IMR-90 (cell line): ENCODE measurements around the gene TCHP. TPM values are rescaled to one million over a fixed set of nuclear protein-coding genes. Genes with fewer than 3 reads are reported as not detected.

Experiments
- ATAC-seq: fragments of 200-7000 bp; cut with Tn5 transposase; 2 replicates; pipeline ENCODE4 v1.9.1; 2020; ENCODE audit warnings: low read depth, mild to moderate bottlenecking, moderate library complexity
- BruUV-seq: library from RNA; stranded (reverse); fragments of 400-500 nt; replicated peaks from 2 replicates; lab custom pipeline; 2021; lab: Mats Ljungman, UMichigan
- CTCF ChIA-PET: fragments of 300-600 bp; formaldehyde crosslinking; extraction: SDS; loops from one replicate; lab custom pipeline; 2021; ENCODE audit warnings: antibody characterized with exemption; lab: Yijun Ruan, JAX
- POLR2A ChIA-PET: fragments of 300-600 bp; sonication (Branson Sonifier 250); formaldehyde crosslinking; loops from one replicate; lab custom pipeline; 2022; ENCODE audit warnings: antibody characterized with exemption; ENCODE audit not compliant: unreplicated experiment; lab: Charles Lee
- DNase-seq: peaks from one replicate; pipeline ENCODE4 v3.0.0; 2013
- H2AFZ ChIP-seq: replicated peaks from 2 replicates; pipeline ENCODE3; 2013; ENCODE audit warnings: low read length, mild to moderate bottlenecking; ENCODE audit not compliant: poor library complexity
- H2AK5ac ChIP-seq: 2 replicates; pipeline ENCODE4 v1.6.1; 2013; ENCODE audit warnings: low read depth, low read length, inconsistent platforms
- H2AK9ac ChIP-seq: replicated peaks from 2 replicates; pipeline ENCODE3; 2013; ENCODE audit warnings: mild to moderate bottlenecking, low read depth, low read length, moderate library complexity; ENCODE audit not compliant: poor library complexity
- H2BK120ac ChIP-seq: 2 replicates; pipeline ENCODE4 v1.6.1; 2013; ENCODE audit warnings: low read depth, low read length, inconsistent platforms
- H2BK15ac ChIP-seq: 3 replicates; pipeline ENCODE4 v1.6.1; 2013; ENCODE audit warnings: low read depth, low read length, inconsistent platforms
- H2BK20ac ChIP-seq: 2 replicates; pipeline ENCODE4 v1.6.1; 2013; ENCODE audit warnings: low read depth, mild to moderate bottlenecking, inconsistent platforms, low read length, moderate library complexity
- H2BK5ac ChIP-seq: 2 replicates; pipeline ENCODE4 v1.6.1; 2013; ENCODE audit warnings: mild to moderate bottlenecking, low read depth, low read length, inconsistent platforms; ENCODE audit not compliant: poor library complexity, severe bottlenecking
- H3K14ac ChIP-seq: replicated peaks from 2 replicates; pipeline ENCODE4 v1.6.1; 2013; ENCODE audit warnings: low read depth, low read length, inconsistent platforms
- H3K18ac ChIP-seq: 2 replicates; pipeline ENCODE4 v1.6.1; 2013; ENCODE audit warnings: low read depth, low read length, control low read depth
- H3K23ac ChIP-seq: 2 replicates; pipeline ENCODE4 v1.6.1; 2013; ENCODE audit warnings: low read depth, low read length, inconsistent platforms
- H3K27ac ChIP-seq: 2 replicates; pipeline ENCODE4 v1.5.1; 2013; ENCODE audit warnings: mild to moderate bottlenecking, control low read depth, low read length; ENCODE audit not compliant: insufficient read depth
- H3K27me3 ChIP-seq: 2 replicates; pipeline ENCODE4 v1.6.1; 2013; ENCODE audit warnings: low read length; ENCODE audit not compliant: control insufficient read depth, insufficient read depth
- H3K36me3 ChIP-seq: 2 replicates; pipeline ENCODE4 v1.6.1; 2013; ENCODE audit warnings: low read length, mixed read lengths; ENCODE audit not compliant: control insufficient read depth, insufficient read depth
- H3K4ac ChIP-seq: 2 replicates; pipeline ENCODE4 v1.6.1; 2013; ENCODE audit warnings: low read depth, low read length, inconsistent platforms
- H3K4me1 ChIP-seq: 2 replicates; pipeline ENCODE4 v1.6.1; 2013; ENCODE audit warnings: low read length, mixed read lengths; ENCODE audit not compliant: control insufficient read depth, insufficient read depth
- H3K4me2 ChIP-seq: 2 replicates; pipeline ENCODE4 v1.6.1; 2013; ENCODE audit warnings: low read depth, mild to moderate bottlenecking, control low read depth, low read length, moderate library complexity
- H3K4me3 ChIP-seq: 2 replicates; pipeline ENCODE4 v1.5.1; 2013; ENCODE audit warnings: low read depth, mild to moderate bottlenecking, control low read depth, low read length, moderate library complexity; ENCODE audit not compliant: insufficient read depth
- H3K56ac ChIP-seq: 2 replicates; pipeline ENCODE4 v1.6.1; 2013; ENCODE audit warnings: low read length, inconsistent platforms; ENCODE audit not compliant: insufficient read depth; ENCODE audit errors: extremely low read depth
- H3K79me1 ChIP-seq, 2 experiments: 2 replicates each; pipeline ENCODE4 v1.6.1; 2013; ENCODE audit warnings: low read length in 2 of 2, inconsistent platforms in 1 of 2, low read depth in 1 of 2
- H3K9ac ChIP-seq: 2 replicates; pipeline ENCODE4 v1.6.1; 2013; ENCODE audit warnings: low read depth, low read length, control low read depth
- H3K9me1 ChIP-seq: 2 replicates; pipeline ENCODE4 v1.6.1; 2013; ENCODE audit warnings: low read length, inconsistent platforms; ENCODE audit not compliant: insufficient read depth
- H3K9me3 ChIP-seq: 2 replicates; pipeline ENCODE4 v1.6.1; 2013; ENCODE audit warnings: low read length; ENCODE audit not compliant: control insufficient read depth, insufficient read depth
- H4K20me1 ChIP-seq: 2 replicates; pipeline ENCODE4 v1.6.1; 2013; ENCODE audit warnings: low read length, inconsistent platforms; ENCODE audit not compliant: insufficient read depth
- H4K5ac ChIP-seq: 2 replicates; pipeline ENCODE4 v1.6.1; 2013; ENCODE audit warnings: mild to moderate bottlenecking, low read depth, low read length, control low read depth
- H4K8ac ChIP-seq, 2 experiments: 2 replicates each; pipeline ENCODE4 v1.6.1; 2013; ENCODE audit warnings: low read depth in 2 of 2, low read length in 2 of 2, control low read depth in 1 of 2, inconsistent platforms in 1 of 2
- H4K91ac ChIP-seq: 2 replicates; pipeline ENCODE4 v1.6.1; 2013; ENCODE audit warnings: low read depth, low read length, inconsistent platforms; ENCODE audit not compliant: insufficient read depth
- BHLHE40 ChIP-seq: fragments of 150-350 bp; IDR thresholded peaks from 2 replicates; pipeline ENCODE4 v1.6.1; 2016; ENCODE audit warnings: mild to moderate bottlenecking, low read depth, low read length
- CEBPB ChIP-seq: IDR thresholded peaks from 2 replicates; pipeline ENCODE4 v1.6.1; 2012; ENCODE audit warnings: low read depth, low read length, improper control_type of control experiment
- CHD1 ChIP-seq: IDR thresholded peaks from 2 replicates; pipeline ENCODE4 v1.6.1; 2012; ENCODE audit warnings: low read depth, low read length, improper control_type of control experiment
- CTCF ChIP-seq: conservative IDR thresholded peaks from 2 replicates; pipeline ENCODE4 v1.5.1; 2012; ENCODE audit warnings: mild to moderate bottlenecking, low read depth, low read length, improper control_type of control experiment
- ELK1 ChIP-seq: fragments of 150-350 bp; IDR thresholded peaks from 2 replicates; pipeline ENCODE4 v1.6.1; 2016; ENCODE audit warnings: low read depth, mild to moderate bottlenecking, low read length, moderate library complexity, borderline replicate concordance
- FOS ChIP-seq: fragments of 150-350 bp; IDR thresholded peaks from 2 replicates; pipeline ENCODE4 v1.6.1; 2016; ENCODE audit warnings: low read depth, low read length
- MAFK ChIP-seq: IDR thresholded peaks from 2 replicates; pipeline ENCODE4 v1.6.1; 2012; ENCODE audit warnings: low read depth, low read length, improper control_type of control experiment
- MXI1 ChIP-seq: IDR thresholded peaks from 2 replicates; pipeline ENCODE4 v1.6.1; 2012; ENCODE audit warnings: low read depth, mild to moderate bottlenecking, low read length, moderate library complexity, borderline replicate concordance
- NFE2L2 ChIP-seq: fragments of 150-350 bp; IDR thresholded peaks from 2 replicates; pipeline ENCODE4 v1.6.1; 2016; ENCODE audit warnings: low read depth, mild to moderate bottlenecking, low read length
- POLR2A ChIP-seq: IDR thresholded peaks from 2 replicates; pipeline ENCODE4 v1.6.1; 2012; ENCODE audit warnings: mild to moderate bottlenecking, low read depth, low read length
- RAD21 ChIP-seq: IDR thresholded peaks from 2 replicates; pipeline ENCODE4 v1.6.1; 2012; ENCODE audit warnings: low read length, improper control_type of control experiment
- RCOR1 ChIP-seq: IDR thresholded peaks from 2 replicates; pipeline ENCODE4 v1.6.1; 2012; ENCODE audit warnings: mild to moderate bottlenecking, low read length, improper control_type of control experiment; ENCODE audit not compliant: insufficient replicate concordance
- SMC3 ChIP-seq: fragments of 150-350 bp; IDR thresholded peaks from 2 replicates; pipeline ENCODE4 v1.6.1; 2016; ENCODE audit warnings: low read depth, mild to moderate bottlenecking, antibody characterized with exemption, low read length, moderate library complexity
- USF2 ChIP-seq: fragments of 150-350 bp; IDR thresholded peaks from 2 replicates; pipeline ENCODE4 v1.6.1; 2017; ENCODE audit warnings: mild to moderate bottlenecking, antibody characterized with exemption, low read length, low read depth
- whole genome bisulfite sequencing, 2 experiments: methylation state at CpG; one replicate each; pipeline versions ENCODE4 v1.1.5 to v1.1.7; 2013; ENCODE audit warnings: missing lambda C conversion rate in 2 of 2; ENCODE audit not compliant: insufficient read length in 1 of 2; ENCODE audit errors: extremely low coverage in 2 of 2; 5-methylcytosine and 5-hydroxymethylcytosine counted together
- dilution Hi-C: fragments of 300-500 bp; cut with HindIII; formaldehyde crosslinking; loops from one replicate; pipeline ENCODE4 v1.14.3; 2018; ENCODE audit warnings: low sequenced_read_pairs; ENCODE audit not compliant: unreplicated experiment
- in situ Hi-C: fragments of 300-500 bp; cut with MboI; formaldehyde crosslinking; loops from 3 replicates; pipeline ENCODE4 v1.14.3; 2019; ENCODE audit warnings: low sequenced_read_pairs, inconsistent platforms, mixed read lengths
- intact Hi-C: fragments of 100-400 bp; cut with micrococcal nuclease; formaldehyde crosslinking; loops from 2 replicates; pipeline ENCODE4 v1.10.0; 2022
- polyA plus RNA-seq, 3 experiments: library from polyadenylated mRNA; depleted of rRNA; stranded (reverse); fragments of >200 nt; gene quantifications; 2 replicates each; pipeline ENCODE4 v1.2.3, GENCODE V29; 2012; ENCODE audit warnings: low replicate concordance in 1 of 3
- total RNA-seq: library from RNA; depleted of rRNA; stranded (reverse); fragments of >200 nt; gene quantifications from 2 replicates; pipeline ENCODE4 v1.2.3, GENCODE V29; 2012

TCHP gene
- total and polyA plus RNA-seq, 2 of the 4 experiments (the other 2 are of a cell fraction): 6.1 to 13.4 TPM

GRCh38 chr12:109868182-109869051 is 31.7 kb upstream of the TCHP start:
- Histone ChIP-seq H3K9me3 (no peaks in the 10 kb centered on the region), H3K18ac (no peak overlapping the region), H4K8ac (no peak overlapping the region), H2AFZ (no peak overlapping the region), H3K79me1 (peaks cover 22 to 61% of the 10 kb centered on the region in 2 experiments), H3K9me1 (peaks cover 28% of the 10 kb centered on the region), H3K4me1 (peaks cover 7% of the 10 kb centered on the region; the same call in 1 of the 2 replicates), H3K14ac (no peak overlapping the region), H2BK15ac (no peak overlapping the region), H4K5ac (no peak overlapping the region), H3K56ac (no peak overlapping the region), H2AK9ac (no peak overlapping the region), H2AK5ac (no peak overlapping the region), H3K36me3 (peaks cover 8% of the 10 kb centered on the region), H4K20me1 (peaks cover 8% of the 10 kb centered on the region), H3K9ac (no peak overlapping the region), H3K27ac (no peak overlapping the region), H4K91ac (no peak overlapping the region), H3K4me3 (no peak overlapping the region), H3K23ac (no peak overlapping the region), H2BK120ac (no peak overlapping the region), H3K27me3 (no peaks in the 10 kb centered on the region), H2BK5ac (no peak overlapping the region), H2BK20ac (no peak overlapping the region), H3K4ac (no peak overlapping the region), H3K4me2 (no peak overlapping the region)
- ChIA-PET CTCF (interaction anchor here (1.6 kb wide), 1 partner anchor 23 kb away, joined by 4 read pairs; no protein-coding TSS in a partner anchor), POLR2A (no interaction called here)
- dilution Hi-C loops (no loop called here), intact Hi-C loops (no loop called here), in situ Hi-C loops (no loop called here)
- BruUV-seq: no TSS peak
- TF ChIP-seq CTCF (no peak), RCOR1 (no peak), MAFK (no peak), SMC3 (no peak), BHLHE40 (no peak), ELK1 (no peak), CHD1 (no peak), MXI1 (no peak), FOS (no peak), CEBPB (no peak), POLR2A (no peak), RAD21 (no peak), NFE2L2 (no peak), USF2 (no peak)
- WGBS, 2 experiments: 100% methylated on average over 2 of the region's 9 CpGs; no CpG with 5 or more reads in 1 of the 2 experiments
- DNase-seq (no peak), ATAC-seq (no peak)
